Measurements from ENCODE around the gene ANO1.
A peak's percentile ranks its signal among the peaks of the same experiment; 100 is the strongest.

The ANO1 gene

DNA sequence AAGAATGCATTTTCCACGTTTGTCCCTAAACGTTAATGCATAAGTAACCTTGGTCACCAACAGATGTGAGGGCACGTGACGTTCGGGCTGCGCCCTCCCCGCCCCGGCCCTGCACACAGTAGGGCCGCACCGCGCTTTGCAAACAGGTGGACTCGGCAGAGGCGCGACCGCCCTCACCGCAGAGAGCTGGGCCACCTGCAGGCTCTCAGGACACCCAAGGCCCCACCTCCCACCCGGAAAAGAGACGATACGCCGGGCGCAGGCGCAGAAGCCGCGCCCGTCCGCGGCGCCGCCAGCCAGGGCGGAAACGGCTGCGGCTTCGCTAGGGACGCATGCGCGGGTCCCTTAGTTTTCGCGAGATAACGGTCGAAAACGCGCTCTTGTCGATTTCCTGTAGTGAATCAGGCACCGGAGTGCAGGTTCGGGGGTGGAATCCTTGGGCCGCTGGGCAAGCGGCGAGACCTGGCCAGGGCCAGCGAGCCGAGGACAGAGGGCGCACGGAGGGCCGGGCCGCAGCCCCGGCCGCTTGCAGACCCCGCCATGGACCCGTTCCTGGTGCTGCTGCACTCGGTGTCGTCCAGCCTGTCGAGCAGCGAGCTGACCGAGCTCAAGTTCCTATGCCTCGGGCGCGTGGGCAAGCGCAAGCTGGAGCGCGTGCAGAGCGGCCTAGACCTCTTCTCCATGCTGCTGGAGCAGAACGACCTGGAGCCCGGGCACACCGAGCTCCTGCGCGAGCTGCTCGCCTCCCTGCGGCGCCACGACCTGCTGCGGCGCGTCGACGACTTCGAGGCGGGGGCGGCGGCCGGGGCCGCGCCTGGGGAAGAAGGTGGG is 125.0 kb downstream of the ANO1 start, which contains the start of gene FADD:
Gene FADD (plus strand): TSS at position 377 of the 831 bp plus-strand sequence. CDS start 164 bp downstream, at position 541.
- Histone ChIP-seq H3K9me3 (ENCODE audit: low read length) (no peaks in the 10 kb centered on the region), H3K36me3 (ENCODE audit: insufficient read depth, low read length) (peaks cover 22% of the 10 kb centered on the region), H3K27me3 (ENCODE audit: insufficient read depth, low read length) (no peaks in the 10 kb centered on the region), H3K4me3 (ENCODE audit: low read length) (peak within 1 kb of the TSS; percentile 84), H3K4me1 (ENCODE audit: insufficient read depth, low read length) (peaks cover 15% of the 10 kb centered on the region), H2AFZ (ENCODE audit: low read depth, low read length) (peak within 1 kb of the TSS; percentile 80)

DNA sequence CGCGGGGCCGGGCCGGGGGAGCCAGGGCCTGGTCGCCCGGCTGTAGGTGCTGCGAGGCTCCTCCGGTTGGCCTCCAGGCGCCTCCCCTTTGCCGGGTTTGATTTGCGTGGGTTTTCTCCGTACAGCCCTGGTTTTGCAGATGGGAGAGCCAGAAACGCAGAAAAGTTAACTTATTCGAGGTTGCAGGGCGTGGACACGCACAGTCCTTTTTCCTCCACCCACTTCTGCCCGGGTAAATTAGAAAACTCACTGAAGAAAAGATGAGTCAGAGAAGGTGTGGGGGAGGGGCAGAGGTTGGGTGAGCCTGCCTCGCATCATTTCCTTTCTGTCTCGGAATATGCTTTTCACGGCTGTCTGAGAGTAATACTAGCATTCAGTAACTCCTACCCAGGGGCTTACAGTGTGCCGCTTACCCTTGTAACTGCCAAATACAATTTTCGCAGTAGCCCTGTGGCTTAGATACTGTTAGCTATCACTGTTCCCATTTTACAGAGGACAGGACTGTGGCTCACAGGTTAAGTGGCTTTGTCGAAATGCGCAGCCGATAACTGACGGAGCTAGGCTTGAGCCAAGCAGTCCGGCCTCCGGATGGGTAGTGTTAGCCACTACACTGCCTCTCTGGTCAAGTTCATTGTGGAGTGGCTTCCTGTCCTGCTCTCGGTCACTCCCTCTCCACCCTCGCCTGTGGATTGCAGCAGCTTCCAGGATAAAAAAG is 125.8 kb downstream of the ANO1 start:
- peak overlapping the region; percentile 80 for H2AFZ ChIP-seq (ENCODE audit: low read depth, low read length)

DNA sequence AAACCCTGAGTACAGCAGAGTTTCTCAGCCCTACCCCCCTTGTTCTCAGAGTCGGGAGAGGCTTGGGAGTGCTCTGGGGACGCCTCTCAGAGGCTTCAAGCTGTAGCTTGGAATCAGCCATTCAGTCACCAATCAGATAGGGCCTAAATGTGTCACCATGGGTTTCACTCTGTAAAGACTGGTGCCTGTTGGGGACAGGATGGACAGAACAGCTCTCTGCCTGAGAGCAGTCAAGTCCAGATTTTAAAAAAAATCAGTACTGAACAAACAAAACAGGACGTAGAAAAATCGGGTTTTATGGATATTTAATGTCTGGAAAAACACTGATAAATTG is 126.3 kb downstream of the ANO1 start:
- Histone ChIP-seq H3K9me3 (ENCODE audit: low read length) (no peaks in the 10 kb centered on the region), H3K27me3 (ENCODE audit: insufficient read depth, low read length) (no peaks in the 10 kb centered on the region), H3K36me3 (ENCODE audit: insufficient read depth, low read length) (peaks cover 26% of the 10 kb centered on the region), H3K4me1 (ENCODE audit: insufficient read depth, low read length) (peaks cover 15% of the 10 kb centered on the region), H3K4me3 (ENCODE audit: low read length) (peak overlapping the region; percentile 84), H2AFZ (ENCODE audit: low read depth, low read length) (no peak overlapping the region)

More for the DNA sequence above, 125.8 kb downstream of the ANO1 start:
- H3K36me3 ChIP-seq (ENCODE audit: insufficient read depth, low read length) = peaks cover 24% of the 10 kb centered on the region
- peaks cover 15% of the 10 kb centered on the region for H3K4me1 ChIP-seq (ENCODE audit: insufficient read depth, low read length)
- H3K27me3 ChIP-seq (ENCODE audit: insufficient read depth, low read length) = no peaks in the 10 kb centered on the region
- peak overlapping the region; percentile 84 for H3K4me3 ChIP-seq (ENCODE audit: low read length)
- no peaks in the 10 kb centered on the region for H3K9me3 ChIP-seq (ENCODE audit: low read length)

DNA sequence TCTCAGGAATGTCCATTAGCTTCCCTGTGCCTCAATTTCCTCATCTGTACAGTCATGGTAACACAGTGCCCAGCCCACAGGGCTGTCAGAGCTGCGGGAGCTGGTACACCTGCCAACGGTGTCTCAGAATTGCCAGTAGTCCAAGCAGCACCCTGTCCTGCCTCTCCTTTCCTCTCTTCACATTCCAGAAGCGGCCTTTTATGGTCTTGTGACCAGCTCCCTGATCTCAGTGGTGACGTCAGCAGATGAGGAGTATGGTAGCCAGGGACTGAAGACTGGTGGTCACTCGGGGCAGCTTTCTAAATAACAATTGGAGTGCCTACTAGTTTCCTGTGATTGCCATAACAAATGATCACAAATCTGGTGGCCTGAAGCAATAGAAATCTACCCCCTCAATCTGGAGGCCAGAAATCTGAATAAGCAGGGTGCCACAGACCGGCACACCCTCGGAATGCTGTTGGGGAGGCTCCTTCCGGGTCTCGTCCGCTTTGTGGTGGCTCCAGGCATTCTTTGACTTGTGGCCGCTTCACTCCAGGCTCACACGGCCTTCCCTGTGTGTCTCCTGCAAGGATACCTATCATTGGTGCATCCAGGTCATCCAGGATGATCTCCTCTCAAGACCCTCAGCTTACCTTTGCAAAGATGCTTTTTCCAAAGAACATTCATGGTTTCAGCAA is 127.1 kb downstream of the ANO1 start:
- Histone ChIP-seq H2AFZ (ENCODE audit: low read depth, low read length) (no peak overlapping the region), H3K4me3 (ENCODE audit: low read length) (peak overlapping the region; percentile 0), H3K27me3 (ENCODE audit: insufficient read depth, low read length) (no peaks in the 10 kb centered on the region), H3K36me3 (ENCODE audit: insufficient read depth, low read length) (peaks cover 26% of the 10 kb centered on the region), H3K4me1 (ENCODE audit: insufficient read depth, low read length) (peaks cover 20% of the 10 kb centered on the region), H3K9me3 (ENCODE audit: low read length) (no peaks in the 10 kb centered on the region)

DNA sequence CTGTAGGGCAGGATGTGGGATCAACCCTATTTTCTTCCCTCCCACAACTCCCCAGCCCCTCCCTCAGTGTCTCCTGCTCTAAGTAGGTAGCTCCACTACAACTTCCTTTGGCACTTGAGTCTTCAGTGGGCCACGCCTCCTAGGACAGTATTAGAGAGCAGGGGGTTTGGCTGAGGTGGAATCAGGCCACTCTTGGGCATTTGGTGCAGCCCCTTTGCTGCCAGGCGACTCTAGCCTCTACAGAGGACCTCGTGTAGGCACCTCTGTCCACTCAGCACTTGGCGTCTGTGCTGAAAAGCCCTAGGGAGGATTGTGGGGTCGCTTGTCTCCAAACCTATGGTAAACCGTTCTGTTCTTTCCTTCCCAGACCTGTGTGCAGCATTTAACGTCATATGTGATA is 127.6 kb downstream of the ANO1 start:
- peaks cover 26% of the 10 kb centered on the region for H3K36me3 ChIP-seq (ENCODE audit: insufficient read depth, low read length)
- H2AFZ ChIP-seq (ENCODE audit: low read depth, low read length) = no peak overlapping the region
- no peaks in the 10 kb centered on the region for H3K27me3 ChIP-seq (ENCODE audit: insufficient read depth, low read length)
- H3K4me3 ChIP-seq (ENCODE audit: low read length) = no peak overlapping the region
- peaks cover 25% of the 10 kb centered on the region for H3K4me1 ChIP-seq (ENCODE audit: insufficient read depth, low read length)
- H3K9me3 ChIP-seq (ENCODE audit: low read length) = no peaks in the 10 kb centered on the region

DNA sequence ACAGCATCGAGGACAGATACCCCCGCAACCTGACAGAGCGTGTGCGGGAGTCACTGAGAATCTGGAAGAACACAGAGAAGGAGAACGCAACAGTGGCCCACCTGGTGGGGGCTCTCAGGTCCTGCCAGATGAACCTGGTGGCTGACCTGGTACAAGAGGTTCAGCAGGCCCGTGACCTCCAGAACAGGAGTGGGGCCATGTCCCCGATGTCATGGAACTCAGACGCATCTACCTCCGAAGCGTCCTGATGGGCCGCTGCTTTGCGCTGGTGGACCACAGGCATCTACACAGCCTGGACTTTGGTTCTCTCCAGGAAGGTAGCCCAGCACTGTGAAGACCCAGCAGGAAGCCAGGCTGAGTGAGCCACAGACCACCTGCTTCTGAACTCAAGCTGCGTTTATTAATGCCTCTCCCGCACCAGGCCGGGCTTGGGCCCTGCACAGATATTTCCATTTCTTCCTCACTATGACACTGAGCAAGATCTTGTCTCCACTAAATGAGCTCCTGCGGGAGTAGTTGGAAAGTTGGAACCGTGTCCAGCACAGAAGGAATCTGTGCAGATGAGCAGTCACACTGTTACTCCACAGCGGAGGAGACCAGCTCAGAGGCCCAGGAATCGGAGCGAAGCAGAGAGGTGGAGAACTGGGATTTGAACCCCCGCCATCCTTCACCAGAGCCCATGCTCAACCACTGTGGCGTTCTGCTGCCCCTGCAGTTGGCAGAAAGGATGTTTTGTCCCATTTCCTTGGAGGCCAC is 128.3 kb downstream of the ANO1 start:
- Histone ChIP-seq H3K4me3 (ENCODE audit: low read length) (no peak overlapping the region), H3K4me1 (ENCODE audit: insufficient read depth, low read length) (peaks cover 25% of the 10 kb centered on the region), H3K9me3 (ENCODE audit: low read length) (no peaks in the 10 kb centered on the region), H2AFZ (ENCODE audit: low read depth, low read length) (no peak overlapping the region), H3K36me3 (ENCODE audit: insufficient read depth, low read length) (peaks cover 26% of the 10 kb centered on the region), H3K27me3 (ENCODE audit: insufficient read depth, low read length) (no peaks in the 10 kb centered on the region)

DNA sequence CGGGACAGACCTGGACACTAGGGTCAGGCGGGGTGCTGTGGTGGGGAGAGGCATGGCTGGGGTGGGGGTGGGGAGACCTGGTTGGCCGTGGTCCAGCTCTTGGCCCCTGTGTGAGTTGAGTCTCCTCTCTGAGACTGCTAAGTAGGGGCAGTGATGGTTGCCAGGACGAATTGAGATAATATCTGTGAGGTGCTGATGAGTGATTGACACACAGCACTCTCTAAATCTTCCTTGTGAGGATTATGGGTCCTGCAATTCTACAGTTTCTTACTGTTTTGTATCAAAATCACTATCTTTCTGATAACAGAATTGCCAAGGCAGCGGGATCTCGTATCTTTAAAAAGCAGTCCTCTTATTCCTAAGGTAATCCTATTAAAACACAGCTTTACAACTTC is 128.9 kb downstream of the ANO1 start:
- no peak overlapping the region for H3K4me3 ChIP-seq (ENCODE audit: low read length)
- no peaks in the 10 kb centered on the region for H3K27me3 ChIP-seq (ENCODE audit: insufficient read depth, low read length)
- peaks cover 25% of the 10 kb centered on the region for H3K4me1 ChIP-seq (ENCODE audit: insufficient read depth, low read length)
- no peaks in the 10 kb centered on the region for H3K9me3 ChIP-seq (ENCODE audit: low read length)
- H3K36me3 ChIP-seq (ENCODE audit: insufficient read depth, low read length) = peaks cover 26% of the 10 kb centered on the region
- H2AFZ ChIP-seq (ENCODE audit: low read depth, low read length) = no peak overlapping the region

DNA sequence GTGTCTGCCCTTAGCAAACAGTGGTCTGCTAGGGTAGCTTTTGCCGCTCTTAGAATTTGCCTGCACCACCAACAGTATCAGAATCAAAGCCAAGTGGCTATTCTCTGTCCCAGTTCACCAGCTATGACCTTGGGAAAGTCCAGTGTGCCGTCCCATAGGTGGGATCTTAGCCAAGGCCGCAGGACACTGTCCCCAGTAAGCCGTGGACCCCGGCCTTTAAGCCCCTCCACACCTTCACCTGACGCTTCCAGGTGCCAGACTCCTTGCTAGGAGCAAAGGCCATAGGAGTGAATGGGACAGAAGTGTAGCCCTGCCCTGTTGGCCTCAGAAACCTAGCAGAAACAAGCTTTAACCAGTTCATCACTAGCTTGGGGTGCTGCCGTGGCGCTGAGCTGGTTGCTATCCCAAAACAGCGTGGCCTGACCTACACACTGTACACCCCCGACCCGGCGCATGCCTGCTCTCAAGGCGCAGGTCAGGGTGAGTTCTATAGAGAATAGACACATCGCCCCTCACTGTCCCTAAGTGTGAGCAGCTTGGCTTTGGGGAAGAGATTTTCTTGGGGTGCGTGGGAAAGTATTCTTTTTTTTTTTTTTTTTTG is 129.5 kb downstream of the ANO1 start:
- no peak overlapping the region for H2AFZ ChIP-seq (ENCODE audit: low read depth, low read length)
- no peaks in the 10 kb centered on the region for H3K9me3 ChIP-seq (ENCODE audit: low read length)
- no peak overlapping the region for H3K4me3 ChIP-seq (ENCODE audit: low read length)
- no peaks in the 10 kb centered on the region for H3K27me3 ChIP-seq (ENCODE audit: insufficient read depth, low read length)
- peaks cover 26% of the 10 kb centered on the region for H3K36me3 ChIP-seq (ENCODE audit: insufficient read depth, low read length)
- peaks cover 25% of the 10 kb centered on the region for H3K4me1 ChIP-seq (ENCODE audit: insufficient read depth, low read length)

DNA sequence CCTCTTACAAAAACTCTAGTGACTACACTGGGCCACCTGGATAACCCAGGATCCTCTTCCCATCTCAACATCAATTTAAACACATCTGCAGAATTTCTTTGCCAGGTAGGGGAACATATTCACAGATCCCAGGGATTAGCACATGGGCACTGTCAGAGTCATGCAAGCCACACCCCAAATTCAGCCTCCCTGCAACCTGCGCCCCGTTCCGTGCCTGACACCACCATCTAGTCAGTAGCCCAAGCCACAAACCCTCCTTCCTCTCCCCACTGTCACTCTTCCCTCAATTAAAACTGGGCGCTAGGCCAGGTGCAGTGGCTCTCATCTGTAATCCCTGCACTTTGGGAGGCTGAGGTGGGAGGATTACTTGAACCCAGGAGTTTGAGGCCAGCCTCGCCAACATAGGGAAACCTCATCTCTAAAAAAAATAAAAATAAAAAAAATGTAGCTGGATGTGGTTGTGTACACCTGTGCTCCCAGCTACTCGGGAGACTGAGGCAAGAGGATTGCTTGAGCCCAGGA is 131.3 kb downstream of the ANO1 start:
- no peak overlapping the region for H3K4me3 ChIP-seq (ENCODE audit: low read length)
- no peaks in the 10 kb centered on the region for H3K9me3 ChIP-seq (ENCODE audit: low read length)
- no peak overlapping the region for H2AFZ ChIP-seq (ENCODE audit: low read depth, low read length)
- H3K4me1 ChIP-seq (ENCODE audit: insufficient read depth, low read length) = peaks cover 15% of the 10 kb centered on the region
- H3K36me3 ChIP-seq (ENCODE audit: insufficient read depth, low read length) = peaks cover 26% of the 10 kb centered on the region
- no peaks in the 10 kb centered on the region for H3K27me3 ChIP-seq (ENCODE audit: insufficient read depth, low read length)

DNA sequence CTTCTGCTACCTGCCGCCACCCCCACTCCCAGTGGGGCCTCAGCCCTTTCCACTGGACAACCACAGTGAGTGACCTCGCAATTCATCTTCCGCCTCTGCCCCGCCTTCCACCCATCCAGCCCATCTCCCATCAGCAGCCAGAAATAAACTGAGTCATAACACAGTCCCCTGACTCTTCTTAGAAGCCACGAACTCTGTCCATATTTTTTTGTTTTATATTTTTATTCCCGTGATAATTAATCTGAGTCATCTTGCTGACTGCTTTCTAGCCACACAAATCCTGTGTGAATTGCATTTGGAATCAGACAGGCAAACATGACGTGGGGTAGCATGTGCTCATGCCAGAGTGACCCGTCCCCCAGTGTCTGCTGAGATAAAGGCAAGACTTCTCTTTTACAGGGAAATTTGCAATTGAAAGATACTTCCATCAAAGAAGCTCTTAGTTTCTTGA is 132.0 kb downstream of the ANO1 start:
- peaks cover 26% of the 10 kb centered on the region for H3K36me3 ChIP-seq (ENCODE audit: insufficient read depth, low read length)
- H3K4me3 ChIP-seq (ENCODE audit: low read length) = no peak overlapping the region
- no peak overlapping the region for H2AFZ ChIP-seq (ENCODE audit: low read depth, low read length)
- peaks cover 11% of the 10 kb centered on the region for H3K4me1 ChIP-seq (ENCODE audit: insufficient read depth, low read length)
- H3K9me3 ChIP-seq (ENCODE audit: low read length) = no peaks in the 10 kb centered on the region
- H3K27me3 ChIP-seq (ENCODE audit: insufficient read depth, low read length) = no peaks in the 10 kb centered on the region

DNA sequence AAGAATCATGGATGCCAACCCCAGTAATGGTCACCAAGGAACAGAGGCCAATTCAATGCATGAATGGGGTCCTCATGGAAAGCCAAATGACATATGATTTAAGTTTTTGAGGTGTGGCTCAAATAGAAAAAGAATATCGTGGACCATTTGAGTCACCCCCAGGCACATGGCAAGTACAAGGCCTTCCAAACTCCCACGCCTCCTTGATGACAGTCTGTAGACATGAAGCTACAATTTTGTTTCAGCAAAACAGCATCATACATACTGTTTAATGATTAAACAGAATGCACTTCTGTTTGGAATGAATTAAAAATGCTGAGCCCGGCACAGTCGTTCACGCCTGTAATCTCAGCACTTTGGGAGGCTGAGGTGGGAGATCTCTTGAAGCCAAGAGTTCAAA is 132.4 kb downstream of the ANO1 start:
- peaks cover 25% of the 10 kb centered on the region for H3K36me3 ChIP-seq (ENCODE audit: insufficient read depth, low read length)
- H3K4me1 ChIP-seq (ENCODE audit: insufficient read depth, low read length) = peaks cover 11% of the 10 kb centered on the region
- no peak overlapping the region for H3K4me3 ChIP-seq (ENCODE audit: low read length)
- no peaks in the 10 kb centered on the region for H3K9me3 ChIP-seq (ENCODE audit: low read length)
- no peak overlapping the region for H2AFZ ChIP-seq (ENCODE audit: low read depth, low read length)
- no peaks in the 10 kb centered on the region for H3K27me3 ChIP-seq (ENCODE audit: insufficient read depth, low read length)

DNA sequence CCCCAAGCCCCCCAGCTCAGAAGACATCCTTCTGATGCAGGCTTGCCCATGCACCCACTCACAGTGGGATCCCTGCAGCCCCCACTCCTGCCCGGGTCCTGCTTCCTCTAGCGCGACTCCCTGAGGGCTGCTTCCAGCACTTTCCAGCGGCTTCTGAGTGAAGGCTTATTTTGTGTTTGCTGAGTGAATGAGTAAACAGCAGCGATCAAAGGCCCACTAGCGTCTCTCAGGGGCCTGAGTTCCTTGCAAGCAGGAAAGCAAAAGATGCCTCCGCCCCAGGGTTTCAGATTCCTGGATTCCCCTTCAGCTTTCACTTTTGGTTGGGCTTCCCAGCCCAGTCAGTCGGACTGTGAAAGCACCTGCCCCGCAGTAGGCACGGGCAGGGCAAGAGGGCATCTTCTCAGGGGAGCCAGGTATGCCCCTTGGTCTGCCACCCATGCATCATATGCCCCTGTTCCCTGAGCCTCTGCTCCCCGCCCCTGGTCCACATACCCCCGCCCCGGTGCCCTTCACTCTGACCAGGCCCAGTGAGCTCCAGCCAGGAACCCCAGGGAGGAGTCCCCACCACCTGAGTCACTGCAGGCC is 134.2 kb downstream of the ANO1 start:
- Histone ChIP-seq H3K9me3 (ENCODE audit: low read length) (no peaks in the 10 kb centered on the region), H2AFZ (ENCODE audit: low read depth, low read length) (no peak overlapping the region), H3K27me3 (ENCODE audit: insufficient read depth, low read length) (no peaks in the 10 kb centered on the region), H3K4me3 (ENCODE audit: low read length) (no peak overlapping the region), H3K36me3 (ENCODE audit: insufficient read depth, low read length) (peaks cover 7% of the 10 kb centered on the region), H3K4me1 (ENCODE audit: insufficient read depth, low read length) (peaks cover 11% of the 10 kb centered on the region)
